ENCODE data around the gene OPN4.
"Not testable (repeated sequence)": the region's sequence is repeated elsewhere in the genome, so short reads cannot be mapped to it uniquely, and the experiment has no call there.

The OPN4 gene

GRCh38 chr10:86654411-86655172 lies at the start of gene OPN4:
Gene OPN4, plus strand, starts transcription at chr10:86654547. Its CDS starts 237 bp downstream, at chr10:86654784.
- no peak for DNase-seq

- no peak for DNase-seq
Measured at GRCh38 chr10:86607674-86608073, 46.7 kb upstream of the OPN4 start.

DNA sequence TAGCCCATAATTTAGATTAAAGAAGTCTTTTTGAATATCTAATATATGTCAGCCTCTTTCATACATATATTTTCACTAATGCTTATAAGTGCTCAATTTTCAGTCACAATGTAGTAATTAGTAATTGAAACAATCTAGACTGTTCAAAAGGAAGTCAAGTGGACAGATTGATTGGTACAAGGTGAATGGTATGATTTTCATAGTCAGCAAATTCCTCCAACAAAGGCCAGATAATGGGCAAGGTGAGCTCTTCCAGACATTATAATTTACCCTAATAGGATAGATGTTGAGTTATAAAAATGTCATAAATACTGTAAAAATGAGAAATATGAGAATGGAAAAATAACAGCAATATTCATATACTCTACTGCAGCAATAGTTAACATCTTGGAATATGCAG lies 44.4 kb upstream of the OPN4 start:
- no peak for DNase-seq

DNA sequence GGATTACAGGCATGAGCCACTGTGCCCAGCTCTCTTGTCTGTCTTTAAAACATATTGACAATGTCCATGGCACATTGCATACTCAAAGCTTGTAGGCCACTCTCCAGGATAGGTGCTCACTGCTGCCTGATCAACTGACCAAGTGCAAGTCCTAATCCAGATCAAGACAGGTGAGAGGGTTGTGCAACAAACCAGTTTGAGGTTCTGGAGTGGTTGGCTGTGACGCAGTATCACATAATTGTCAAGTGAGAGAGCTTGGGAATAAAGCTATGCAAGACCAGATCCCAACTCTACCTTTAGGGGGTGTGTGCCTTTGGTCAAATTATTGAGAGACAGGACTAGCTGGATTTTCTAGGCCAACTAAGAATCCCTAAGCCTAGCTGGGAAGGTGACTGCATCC lies 43.0 kb upstream of the OPN4 start:
- no peak for DNase-seq

- DNase-seq: no peak
Measured at GRCh38 chr10:86613096-86613495, 41.3 kb upstream of the OPN4 start.

DNA sequence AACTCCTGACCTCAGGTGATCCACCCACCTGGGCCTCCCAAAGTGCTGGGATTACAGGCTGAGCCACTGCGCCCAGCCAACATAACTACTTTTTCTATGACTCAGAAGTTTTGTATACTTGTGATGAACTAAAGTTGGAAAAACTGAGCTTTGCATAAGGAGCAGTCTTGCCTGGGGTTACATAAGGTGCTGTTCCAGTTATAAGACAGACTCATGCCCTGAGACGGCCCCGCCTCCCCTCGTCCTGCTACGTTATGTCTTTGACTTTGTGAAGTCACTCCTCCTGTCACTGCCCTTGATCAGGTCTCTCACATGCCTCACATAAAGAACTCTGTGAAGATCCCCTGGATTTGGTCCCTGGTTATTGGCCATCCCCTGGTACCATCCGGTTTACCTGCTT lies 40.4 kb upstream of the OPN4 start:
- DNase-seq: no peak

- DNase-seq: no peak
Measured at GRCh38 chr10:86614853-86615252, 39.5 kb upstream of the OPN4 start.

DNA sequence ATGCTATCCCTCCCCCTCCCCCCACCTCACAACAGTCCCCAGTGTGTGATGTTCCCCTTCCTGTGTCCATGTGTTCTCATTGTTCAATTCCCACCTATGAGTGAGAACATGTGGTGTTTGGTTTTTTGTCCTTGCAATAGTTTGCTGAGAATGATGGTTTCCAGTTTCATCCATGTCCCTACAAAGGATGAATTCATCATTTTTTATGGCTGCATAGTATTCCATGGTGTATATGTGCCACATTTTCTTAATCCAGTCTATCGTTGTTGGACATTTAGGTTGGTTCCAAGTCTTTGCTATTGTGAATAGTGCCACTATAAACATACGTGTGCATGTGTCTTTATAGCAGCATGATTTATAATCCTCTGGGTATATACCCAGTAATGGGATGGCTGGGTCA lies 37.1 kb upstream of the OPN4 start:
- not testable (repeated sequence) for DNase-seq

DNA sequence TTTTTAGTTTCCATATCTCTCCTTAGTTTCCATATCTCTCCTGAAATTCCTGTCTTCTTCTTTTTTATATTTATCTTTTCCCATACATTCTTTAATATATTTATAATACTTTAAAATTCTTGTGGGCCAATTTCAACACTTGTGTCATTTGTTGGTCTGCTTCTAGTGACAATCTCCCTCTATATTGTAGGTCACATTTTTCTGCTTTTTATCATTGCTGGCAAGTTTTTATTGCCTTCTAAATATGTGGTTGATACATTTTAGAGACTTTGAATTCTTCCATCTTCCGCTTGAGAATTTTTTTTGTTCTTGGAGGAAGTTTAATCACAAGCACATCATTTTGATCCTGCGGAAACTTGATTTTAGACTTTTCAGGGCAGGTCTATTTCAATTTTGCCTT lies 26.0 kb upstream of the OPN4 start:
- no peak for DNase-seq

DNA sequence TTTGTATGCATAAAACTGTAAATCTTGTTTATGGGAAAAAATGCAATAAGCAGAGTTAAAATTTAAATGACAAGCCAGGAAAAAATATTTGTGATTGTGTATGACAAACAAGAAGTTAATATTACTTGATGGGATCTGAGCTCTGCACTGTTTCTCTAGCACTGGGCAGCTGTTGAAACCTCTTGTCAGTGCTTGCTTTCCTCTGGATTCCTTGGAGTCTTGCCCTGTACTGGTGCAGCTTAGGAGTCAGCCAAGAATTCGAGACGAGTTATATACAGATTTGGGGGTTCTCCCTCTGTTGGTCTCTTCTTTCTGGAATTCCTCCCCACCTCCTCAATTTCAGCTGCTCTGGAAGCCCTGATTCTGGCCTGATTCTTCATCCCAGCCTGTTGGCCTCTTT lies 24.3 kb upstream of the OPN4 start:
- DNase-seq: no peak

DNA sequence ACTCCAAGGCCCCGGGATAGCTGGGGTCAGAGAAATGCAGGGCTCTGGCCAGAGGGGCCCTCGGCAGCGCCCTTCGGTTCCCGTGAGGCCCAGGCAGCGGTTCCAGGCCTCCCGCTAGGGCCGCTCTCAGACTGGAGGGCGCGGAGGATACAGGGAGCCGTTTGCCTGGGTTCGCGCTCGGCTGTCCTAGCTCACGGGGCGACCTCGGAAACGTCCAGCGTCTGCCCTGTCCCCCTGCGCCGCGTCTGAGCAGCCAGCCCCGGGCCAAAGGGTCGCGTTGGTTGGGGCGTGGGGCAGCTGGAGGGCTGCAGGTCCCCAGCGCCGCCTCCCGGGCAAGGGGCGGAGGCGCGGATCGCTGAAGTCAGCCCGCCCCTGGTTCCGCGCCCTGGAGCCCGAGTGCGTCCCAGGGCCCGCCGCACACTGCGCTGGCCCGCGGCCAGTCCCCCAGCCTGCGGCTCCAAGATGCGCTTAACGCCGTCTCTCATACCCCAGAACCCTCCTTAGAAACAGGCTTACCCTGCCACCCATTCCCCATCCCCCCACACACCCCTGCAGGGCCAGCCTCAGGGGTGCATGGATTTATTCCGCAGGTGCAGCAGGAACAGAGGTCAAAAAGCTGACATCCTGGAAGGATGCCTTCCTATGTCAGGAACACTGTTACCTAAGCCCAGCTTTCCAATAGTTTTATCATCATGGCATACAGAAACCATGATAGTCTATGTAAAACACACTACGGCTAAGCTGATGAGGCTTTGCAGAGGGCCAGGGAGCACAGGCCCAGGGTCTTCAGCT lies 22.1 kb upstream of the OPN4 start:
- DNase-seq: no peak

DNA sequence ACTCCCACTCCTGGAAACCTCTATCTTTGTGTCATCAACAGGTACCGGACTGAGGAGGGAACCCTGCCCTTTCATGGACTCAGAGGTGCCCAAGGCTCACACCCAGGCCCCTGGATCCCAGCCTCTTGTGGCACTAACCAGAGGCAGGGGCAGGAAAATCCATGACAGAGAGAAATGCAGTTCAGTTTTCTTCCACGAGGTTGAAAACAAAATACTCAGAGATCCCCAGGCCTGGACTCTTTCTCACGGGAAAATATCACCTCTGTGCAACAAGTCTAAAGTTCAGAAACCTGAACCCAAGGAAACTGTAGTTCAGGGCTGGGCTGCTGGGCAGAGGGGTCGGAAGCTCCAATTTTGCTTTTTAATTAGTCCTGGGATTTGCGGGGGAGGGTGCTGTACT lies 21.4 kb upstream of the OPN4 start:
- DNase-seq: no peak

- DNase-seq: no peak
Measured at GRCh38 chr10:86635402-86635801, 18.9 kb upstream of the OPN4 start.

DNA sequence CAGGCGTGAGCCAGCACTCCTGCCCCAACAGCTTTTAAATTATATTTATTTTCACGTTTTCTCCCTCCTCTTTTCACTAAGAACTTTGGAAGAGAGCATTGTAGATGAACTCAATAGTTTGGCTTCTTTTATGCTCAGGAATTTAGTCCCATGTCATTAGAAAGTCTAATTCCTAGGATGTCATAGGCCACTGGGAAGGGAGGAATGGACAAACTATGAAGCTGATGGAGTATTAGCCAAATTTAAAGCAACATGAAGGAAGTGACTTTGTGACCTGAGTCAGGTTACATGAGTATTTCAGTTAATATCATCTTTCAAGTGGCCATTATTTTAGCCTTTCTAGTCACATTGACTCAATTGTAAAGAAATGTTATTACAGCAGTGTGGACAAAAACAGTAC lies 18.0 kb upstream of the OPN4 start:
- no peak for DNase-seq

- no peak for DNase-seq
Measured at GRCh38 chr10:86642021-86642420, 12.3 kb upstream of the OPN4 start.

DNA sequence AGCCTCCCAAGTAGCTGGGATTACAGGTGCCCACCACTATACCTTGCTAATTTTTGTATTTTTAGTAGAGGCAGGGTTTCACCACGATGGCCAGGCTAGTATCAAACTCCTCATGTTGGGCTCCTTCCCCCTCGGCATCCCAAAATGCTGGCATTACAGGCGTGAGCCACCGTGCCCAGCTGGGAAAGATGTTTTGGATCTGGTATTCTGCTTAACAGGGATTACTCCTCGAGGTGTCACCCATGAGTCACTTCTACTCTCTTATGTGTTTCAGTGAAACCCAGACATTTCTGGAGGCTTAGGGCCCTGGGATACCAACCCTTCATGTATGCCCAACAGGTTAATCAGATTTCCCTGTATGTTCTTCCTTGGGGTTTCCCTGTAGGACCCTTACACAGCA lies 11.8 kb upstream of the OPN4 start:
- DNase-seq: no peak

GRCh38 chr10:86644152-86644793 lies 10.1 kb upstream of the OPN4 start:
- no peak for DNase-seq

DNA sequence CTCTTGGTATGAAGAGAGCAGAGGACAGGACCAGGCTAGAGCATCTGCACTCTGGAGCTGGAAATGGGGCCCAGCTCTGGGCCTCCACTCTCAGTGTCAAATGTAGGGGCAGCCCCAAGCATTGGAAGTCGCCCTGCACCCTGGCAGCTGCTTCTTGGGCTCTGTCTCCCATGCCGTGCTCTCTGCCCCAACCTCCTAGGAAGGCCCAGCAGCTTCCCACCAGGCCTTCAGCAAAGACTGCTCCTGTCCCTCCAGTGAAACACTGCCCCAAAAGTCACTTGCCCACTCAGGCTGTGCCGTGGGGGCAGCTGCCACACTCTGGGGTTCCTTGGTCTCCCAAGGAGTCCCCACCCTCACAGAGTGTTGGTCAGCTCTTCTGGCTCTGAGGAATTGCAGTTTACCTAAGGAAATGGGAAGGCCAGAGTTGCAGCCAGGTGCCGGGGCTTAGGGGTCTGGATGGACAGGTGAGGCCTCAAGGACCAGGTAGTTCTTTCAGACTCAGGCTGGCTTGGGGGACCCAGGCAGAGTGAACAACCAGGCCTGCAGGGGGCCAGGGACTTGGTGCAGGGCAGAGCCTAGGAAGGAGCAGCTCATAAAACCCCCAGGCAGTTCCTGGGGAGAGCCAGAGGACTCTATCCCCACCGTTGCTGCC lies 9.4 kb upstream of the OPN4 start:
- no peak for DNase-seq

DNA sequence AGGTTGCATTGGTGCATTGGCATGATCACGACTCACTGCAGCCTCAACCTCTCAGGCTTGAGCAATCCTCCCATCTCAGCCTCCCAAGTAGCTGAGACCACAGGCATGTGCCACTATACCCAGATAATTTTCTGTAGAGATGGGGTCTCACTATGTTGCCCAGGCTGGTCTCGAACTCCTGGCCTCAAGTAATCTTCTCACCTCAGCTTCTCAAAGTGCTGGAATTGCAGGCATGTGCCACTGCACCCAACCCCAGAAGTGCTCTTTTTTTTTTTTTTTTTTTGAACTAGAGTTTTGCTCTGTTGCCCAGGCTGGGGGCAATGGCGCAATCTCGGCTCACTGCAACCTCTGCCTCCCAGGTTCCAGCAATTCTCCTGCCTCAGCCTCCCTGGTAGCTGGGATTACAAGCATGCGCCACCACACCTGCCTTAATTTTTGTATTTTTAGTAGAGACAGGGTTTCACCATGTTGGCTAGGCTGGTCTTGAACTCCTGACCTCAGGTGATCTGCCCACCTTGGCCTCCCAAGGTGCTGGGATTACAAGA lies 8.7 kb upstream of the OPN4 start:
- DNase-seq: not testable (repeated sequence)

- no peak for DNase-seq
Measured at GRCh38 chr10:86646532-86646931, 7.8 kb upstream of the OPN4 start.

GRCh38 chr10:86646933-86647332 lies 7.4 kb upstream of the OPN4 start:
- no peak for DNase-seq

- DNase-seq: no peak
Measured at GRCh38 chr10:86647773-86648703, 6.3 kb upstream of the OPN4 start.
